MM.1S (cell line): Measurements from ENCODE around the gene SETBP1.

Experiments
- EZH2 ChIP-seq: fragments of 300-600 bp; sonication (generic); optimal IDR thresholded peaks from 2 replicates; pipeline ENCODE3; 2017; ENCODE audit warnings: low read depth, mild to moderate bottlenecking, antibody characterized with exemption, low read length, mixed read lengths
- TF ChIP-seq, protein P1 (sequence below): fragments of 300-600 bp; sonication (generic); IDR thresholded peaks from 2 replicates; pipeline ENCODE4 v1.5.1; 2016; ENCODE audit warnings: antibody characterized with exemption, low read length, mixed read lengths

DNA sequence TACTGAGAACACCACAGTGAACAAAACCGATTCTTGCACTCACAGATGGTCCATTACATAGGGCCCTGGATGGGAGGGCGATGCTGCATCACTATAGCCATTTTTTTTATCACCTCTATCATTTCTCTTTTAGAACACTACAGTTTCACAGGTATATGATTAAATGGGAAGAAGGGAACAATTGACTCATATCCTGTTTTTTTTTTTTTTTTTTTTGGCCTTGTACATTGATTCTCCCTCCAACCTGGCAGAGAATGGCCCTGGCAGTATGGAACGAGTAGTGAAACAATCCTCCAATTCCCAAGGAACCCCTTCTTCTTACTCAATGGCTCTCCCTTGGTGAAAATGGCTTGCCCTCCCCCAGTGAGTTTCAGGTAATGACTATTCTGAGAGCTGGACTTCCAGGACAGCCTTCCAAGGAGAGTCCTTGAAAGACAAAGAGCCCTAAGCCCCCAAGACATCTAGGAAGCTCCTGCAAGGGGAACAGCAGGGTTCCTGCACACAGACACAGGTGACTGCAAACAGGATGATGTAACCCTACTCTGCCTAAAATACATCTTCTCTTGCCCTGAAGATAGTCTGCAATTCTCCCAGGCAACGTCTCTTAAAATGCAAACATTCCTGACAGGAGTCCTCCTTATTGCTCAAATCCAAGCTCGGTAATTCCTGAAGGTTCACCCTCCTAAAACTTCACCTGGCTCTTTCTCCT is 405.4 kb downstream of the SETBP1 start:
- TF ChIP-seq, protein P1, sequence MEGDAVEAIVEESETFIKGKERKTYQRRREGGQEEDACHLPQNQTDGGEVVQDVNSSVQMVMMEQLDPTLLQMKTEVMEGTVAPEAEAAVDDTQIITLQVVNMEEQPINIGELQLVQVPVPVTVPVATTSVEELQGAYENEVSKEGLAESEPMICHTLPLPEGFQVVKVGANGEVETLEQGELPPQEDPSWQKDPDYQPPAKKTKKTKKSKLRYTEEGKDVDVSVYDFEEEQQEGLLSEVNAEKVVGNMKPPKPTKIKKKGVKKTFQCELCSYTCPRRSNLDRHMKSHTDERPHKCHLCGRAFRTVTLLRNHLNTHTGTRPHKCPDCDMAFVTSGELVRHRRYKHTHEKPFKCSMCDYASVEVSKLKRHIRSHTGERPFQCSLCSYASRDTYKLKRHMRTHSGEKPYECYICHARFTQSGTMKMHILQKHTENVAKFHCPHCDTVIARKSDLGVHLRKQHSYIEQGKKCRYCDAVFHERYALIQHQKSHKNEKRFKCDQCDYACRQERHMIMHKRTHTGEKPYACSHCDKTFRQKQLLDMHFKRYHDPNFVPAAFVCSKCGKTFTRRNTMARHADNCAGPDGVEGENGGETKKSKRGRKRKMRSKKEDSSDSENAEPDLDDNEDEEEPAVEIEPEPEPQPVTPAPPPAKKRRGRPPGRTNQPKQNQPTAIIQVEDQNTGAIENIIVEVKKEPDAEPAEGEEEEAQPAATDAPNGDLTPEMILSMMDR: no peak
- no peak for TF ChIP-seq EZH2
